Measurements from ENCODE around the gene FGGY. TPM values are rescaled to one million over a fixed set of nuclear protein-coding genes. Genes with fewer than 3 reads are reported as not detected.

FGGY gene
- total RNA-seq, 4 donors from 2014 or later = 20.6 to 138 (median 32.8) TPM

DNA sequence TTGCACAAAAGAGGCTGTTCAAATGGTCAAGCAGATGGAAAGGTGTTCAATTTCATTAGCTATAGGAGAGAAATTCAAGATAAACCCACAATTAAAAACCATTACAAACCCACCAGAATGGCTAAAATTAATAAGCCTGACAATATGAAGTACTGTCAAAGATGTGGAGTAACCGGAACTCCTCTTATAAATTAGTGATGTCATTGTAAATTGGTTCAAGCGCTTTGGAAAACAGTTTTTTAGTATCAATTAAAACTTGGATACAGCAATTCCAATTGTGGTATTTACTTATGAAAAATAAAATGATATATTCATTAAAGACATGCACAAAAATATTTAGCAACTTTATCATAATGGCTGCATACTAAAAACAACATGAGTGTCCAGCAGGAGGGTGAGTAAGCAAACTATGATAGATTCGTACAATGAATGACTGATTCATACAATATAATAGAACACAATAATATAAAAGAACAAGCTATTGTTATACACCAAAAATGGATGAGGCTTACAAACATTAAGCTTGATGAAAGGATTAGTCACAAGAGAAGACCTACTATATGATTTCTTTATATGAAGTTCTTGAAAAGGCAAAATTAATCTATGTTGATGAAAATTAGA lies 38.4 kb upstream of the FGGY start:
- no peak for DNase-seq
- intact Hi-C loops (cut with DNase I; ENCODE audit: low total_unique reads) = no loop called here
- Histone ChIP-seq H3K27me3 (no peaks in the 10 kb centered on the region), H3K9me3 (no peaks in the 10 kb centered on the region), H3K27ac (no peak overlapping the region), H3K4me3 (no peak overlapping the region), H3K4me1 (no peaks in the 10 kb centered on the region), H3K36me3 (no peaks in the 10 kb centered on the region)
- TF ChIP-seq POLR2A (IDR thresholded peaks at IDR 0.05) = no peak
- TF ChIP-seq, protein P1, sequence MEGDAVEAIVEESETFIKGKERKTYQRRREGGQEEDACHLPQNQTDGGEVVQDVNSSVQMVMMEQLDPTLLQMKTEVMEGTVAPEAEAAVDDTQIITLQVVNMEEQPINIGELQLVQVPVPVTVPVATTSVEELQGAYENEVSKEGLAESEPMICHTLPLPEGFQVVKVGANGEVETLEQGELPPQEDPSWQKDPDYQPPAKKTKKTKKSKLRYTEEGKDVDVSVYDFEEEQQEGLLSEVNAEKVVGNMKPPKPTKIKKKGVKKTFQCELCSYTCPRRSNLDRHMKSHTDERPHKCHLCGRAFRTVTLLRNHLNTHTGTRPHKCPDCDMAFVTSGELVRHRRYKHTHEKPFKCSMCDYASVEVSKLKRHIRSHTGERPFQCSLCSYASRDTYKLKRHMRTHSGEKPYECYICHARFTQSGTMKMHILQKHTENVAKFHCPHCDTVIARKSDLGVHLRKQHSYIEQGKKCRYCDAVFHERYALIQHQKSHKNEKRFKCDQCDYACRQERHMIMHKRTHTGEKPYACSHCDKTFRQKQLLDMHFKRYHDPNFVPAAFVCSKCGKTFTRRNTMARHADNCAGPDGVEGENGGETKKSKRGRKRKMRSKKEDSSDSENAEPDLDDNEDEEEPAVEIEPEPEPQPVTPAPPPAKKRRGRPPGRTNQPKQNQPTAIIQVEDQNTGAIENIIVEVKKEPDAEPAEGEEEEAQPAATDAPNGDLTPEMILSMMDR (IDR thresholded peaks at IDR 0.05) = no peak

DNA sequence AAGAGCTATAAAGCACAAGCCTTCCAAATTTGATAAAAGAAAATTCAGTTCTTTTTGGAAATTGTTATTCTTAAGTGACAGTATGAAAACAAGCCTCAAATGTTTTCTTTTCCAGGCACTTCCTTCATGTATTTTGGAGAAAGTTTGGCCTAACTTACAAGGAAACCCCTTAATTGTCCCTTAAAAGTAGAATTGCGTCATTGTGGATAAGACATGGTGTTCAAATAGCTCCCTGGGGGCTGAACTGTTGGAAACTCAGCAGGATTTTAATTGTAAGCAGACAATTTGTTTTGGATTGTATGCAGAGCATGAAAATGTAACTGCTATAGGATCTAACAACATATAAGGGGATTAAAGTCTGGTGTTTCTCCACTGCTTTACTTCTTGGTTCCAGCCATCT lies 35.4 kb upstream of the FGGY start:
- H3K36me3 ChIP-seq = no peaks in the 10 kb centered on the region
- H3K4me3 ChIP-seq = no peak overlapping the region
- intact Hi-C loops (cut with DNase I; ENCODE audit: low total_unique reads) = no loop called here
- H3K4me1 ChIP-seq = no peaks in the 10 kb centered on the region
- H3K27ac ChIP-seq = peak overlapping the region; percentile 34 to 35
- H3K9me3 ChIP-seq = no peaks in the 10 kb centered on the region
- TF ChIP-seq POLR2A (IDR thresholded peaks at IDR 0.05) = no peak
- TF ChIP-seq, protein P1 (IDR thresholded peaks at IDR 0.05) = no peak
- no peaks in the 10 kb centered on the region for H3K27me3 ChIP-seq
- peak in 1 of 2 donors; percentile 58 for DNase-seq

DNA sequence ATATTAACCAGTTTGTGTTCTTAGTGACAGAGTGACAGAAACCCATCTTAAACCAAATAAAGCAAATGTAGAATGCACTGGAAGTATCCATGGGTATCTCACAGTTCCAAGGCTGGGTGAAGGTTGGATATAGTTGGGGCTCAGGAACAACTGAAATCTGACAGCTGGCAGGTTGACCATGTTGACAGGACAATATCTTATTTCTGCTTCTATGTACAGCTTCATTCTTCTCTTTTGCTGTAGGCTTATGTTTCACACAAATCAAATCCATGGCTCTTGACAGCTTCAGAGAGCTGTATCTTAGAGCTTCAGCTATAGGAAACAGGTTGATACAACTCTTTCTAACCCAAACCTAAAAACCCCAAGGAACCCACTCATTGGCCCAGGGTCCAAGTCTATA lies 34.3 kb upstream of the FGGY start:
- Histone ChIP-seq H3K9me3 (no peaks in the 10 kb centered on the region), H3K4me1 (no peaks in the 10 kb centered on the region), H3K4me3 (no peak overlapping the region), H3K27me3 (no peaks in the 10 kb centered on the region), H3K36me3 (no peaks in the 10 kb centered on the region), H3K27ac (no peak overlapping the region)
- no peak for DNase-seq
- intact Hi-C loops (cut with DNase I; ENCODE audit: low total_unique reads) = no loop called here
- no peak for TF ChIP-seq POLR2A (IDR thresholded peaks at IDR 0.05)
- TF ChIP-seq, protein P1 (IDR thresholded peaks at IDR 0.05) = no peak

DNA sequence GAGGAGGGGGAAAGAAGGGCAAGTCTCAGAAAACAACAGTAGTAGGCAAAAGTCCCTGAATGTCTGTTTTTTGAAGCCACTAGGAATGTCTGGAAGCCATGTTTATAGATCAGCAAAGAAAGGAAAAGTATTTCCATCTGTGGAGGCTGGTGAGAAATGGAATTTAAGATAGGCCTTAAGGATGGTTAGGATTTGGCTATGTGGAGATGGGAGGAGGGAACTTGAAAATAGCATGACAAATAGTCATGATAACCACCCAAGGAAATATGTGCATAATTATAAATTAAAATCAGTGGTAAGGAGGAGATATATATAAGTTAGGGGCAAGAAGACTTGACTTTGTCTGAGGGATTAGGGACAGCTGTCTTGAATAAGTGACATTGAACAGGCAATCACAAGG lies 33.8 kb upstream of the FGGY start:
- Histone ChIP-seq H3K36me3 (no peaks in the 10 kb centered on the region), H3K9me3 (no peaks in the 10 kb centered on the region), H3K27ac (no peak overlapping the region), H3K27me3 (no peaks in the 10 kb centered on the region), H3K4me3 (no peak overlapping the region), H3K4me1 (no peaks in the 10 kb centered on the region)
- TF ChIP-seq POLR2A (IDR thresholded peaks at IDR 0.05) = no peak
- TF ChIP-seq, protein P1 (IDR thresholded peaks at IDR 0.05) = no peak
- intact Hi-C loops (cut with DNase I; ENCODE audit: low total_unique reads) = no loop called here
- no peak for DNase-seq

DNA sequence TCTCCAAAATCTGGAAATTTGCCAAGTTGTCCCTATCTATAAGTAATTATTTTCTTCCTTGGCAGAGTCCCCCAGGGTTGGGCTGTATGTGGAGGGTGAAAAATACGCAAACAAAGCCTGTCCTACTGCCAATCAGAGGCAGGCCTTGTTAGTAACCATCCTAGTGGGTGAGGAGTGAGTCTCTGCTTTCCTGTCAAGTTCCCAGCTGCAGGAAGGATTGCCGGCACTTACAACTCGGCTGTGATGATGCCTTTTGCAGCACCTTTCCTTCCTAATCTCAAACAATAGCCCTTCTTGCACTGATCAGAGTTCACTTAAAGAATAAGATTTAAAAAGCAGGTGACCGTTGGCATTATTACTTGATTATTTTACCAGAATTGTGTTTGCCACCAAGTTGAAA lies 31.3 kb upstream of the FGGY start:
- TF ChIP-seq, protein P1 (IDR thresholded peaks at IDR 0.05) = no peak
- TF ChIP-seq POLR2A (IDR thresholded peaks at IDR 0.05) = no peak
- Histone ChIP-seq H3K4me1 (no peaks in the 10 kb centered on the region), H3K36me3 (no peaks in the 10 kb centered on the region), H3K9me3 (no peaks in the 10 kb centered on the region), H3K27me3 (no peaks in the 10 kb centered on the region), H3K4me3 (no peak overlapping the region), H3K27ac (no peak overlapping the region)
- no peak for DNase-seq
- intact Hi-C loops (cut with DNase I; ENCODE audit: low total_unique reads) = no loop called here

All from uterus (tissue), 4 donors.